Dedifferentiated amniotic fluid mesenchymal stem cell (primary cell): ENCODE measurements around the gene CTNNA2.

ENCODE experiments used
- DNase-seq: peaks from one replicate; pipeline ENCODE4 v3.0.0-alpha.2; 2016; ENCODE audit errors: extremely low spot score

The CTNNA2 gene

GRCh38 chr2:79935046-79935732, 422.3 kb downstream of the CTNNA2 start:
- DNase-seq = no peak

GRCh38 chr2:79935771-79936657, 423.2 kb downstream of the CTNNA2 start:
- DNase-seq = peak; percentile 88

- no peak for DNase-seq
These were observed 423.9 kb downstream of the CTNNA2 start for GRCh38 chr2:79936715-79937114.

GRCh38 chr2:79938648-79939047, 425.8 kb downstream of the CTNNA2 start:
- no peak for DNase-seq

GRCh38 chr2:79940364-79940763, 427.5 kb downstream of the CTNNA2 start:
- DNase-seq = no peak

- no peak for DNase-seq
These were observed 428.3 kb downstream of the CTNNA2 start for GRCh38 chr2:79941179-79941578.

- no peak for DNase-seq
These were observed 431.4 kb downstream of the CTNNA2 start for GRCh38 chr2:79944205-79944604.

- DNase-seq = no peak
These were observed 433.0 kb downstream of the CTNNA2 start for GRCh38 chr2:79945653-79946445.

GRCh38 chr2:79947751-79948150, 434.9 kb downstream of the CTNNA2 start:
- no peak for DNase-seq

GRCh38 chr2:79950526-79950925, 437.7 kb downstream of the CTNNA2 start:
- no peak for DNase-seq

- no peak for DNase-seq
These were observed 439.8 kb downstream of the CTNNA2 start for GRCh38 chr2:79952616-79953015.

- no peak for DNase-seq
These were observed 447.2 kb downstream of the CTNNA2 start for GRCh38 chr2:79960035-79960434.

GRCh38 chr2:79960519-79960918, 447.7 kb downstream of the CTNNA2 start:
- DNase-seq = no peak

- DNase-seq = no peak
These were observed 452.1 kb downstream of the CTNNA2 start for GRCh38 chr2:79964966-79965365.

- DNase-seq = no peak
These were observed 453.5 kb downstream of the CTNNA2 start for GRCh38 chr2:79966369-79966768.

GRCh38 chr2:79966882-79967281, 454.0 kb downstream of the CTNNA2 start:
- no peak for DNase-seq

- DNase-seq = no peak
These were observed 459.0 kb downstream of the CTNNA2 start for GRCh38 chr2:79971807-79972206.

GRCh38 chr2:79972661-79973060, 459.8 kb downstream of the CTNNA2 start:
- no peak for DNase-seq

- DNase-seq = no peak
These were observed 463.1 kb downstream of the CTNNA2 start for GRCh38 chr2:79975791-79976565.

- no peak for DNase-seq
These were observed 464.9 kb downstream of the CTNNA2 start for GRCh38 chr2:79977792-79978191.

GRCh38 chr2:79980116-79980515, 467.3 kb downstream of the CTNNA2 start:
- DNase-seq = no peak

GRCh38 chr2:79980816-79981215, 468.0 kb downstream of the CTNNA2 start:
- DNase-seq = no peak
